ENCODE measurements around the gene PPP3CA.

Gene PPP3CA

GRCh38 chr4:101291198-101291597, 56.1 kb downstream of the PPP3CA start:
- DNase-seq (ENCODE audit: extremely low spot score, insufficient read length, low read depth) (no peak), FAIRE-seq (no peak)

- DNase-seq (ENCODE audit: extremely low spot score, insufficient read length, low read depth) = no peak
- no peak for FAIRE-seq
Observed at GRCh38 chr4:101290654-101291053, 56.7 kb downstream of the PPP3CA start.

GRCh38 chr4:101289306-101289705, 58.0 kb downstream of the PPP3CA start:
- FAIRE-seq = no peak
- DNase-seq (ENCODE audit: extremely low spot score, insufficient read length, low read depth) = no peak

- FAIRE-seq (peak; percentile 5), DNase-seq (ENCODE audit: extremely low spot score, insufficient read length, low read depth) (no peak)
Observed at GRCh38 chr4:101288365-101289145, 58.8 kb downstream of the PPP3CA start.

GRCh38 chr4:101287324-101287723, 60.0 kb downstream of the PPP3CA start:
- FAIRE-seq (no peak), DNase-seq (ENCODE audit: extremely low spot score, insufficient read length, low read depth) (no peak)

GRCh38 chr4:101286663-101287062, 60.7 kb downstream of the PPP3CA start:
- DNase-seq (ENCODE audit: extremely low spot score, insufficient read length, low read depth) (no peak), FAIRE-seq (no peak)

- DNase-seq (ENCODE audit: extremely low spot score, insufficient read length, low read depth) (no peak), FAIRE-seq (no peak)
Observed at GRCh38 chr4:101285985-101286384, 61.3 kb downstream of the PPP3CA start.

GRCh38 chr4:101284546-101284945, 62.8 kb downstream of the PPP3CA start:
- FAIRE-seq (no peak), DNase-seq (ENCODE audit: extremely low spot score, insufficient read length, low read depth) (no peak)

- FAIRE-seq (no peak), DNase-seq (ENCODE audit: extremely low spot score, insufficient read length, low read depth) (no peak)
Observed at GRCh38 chr4:101283434-101283833, 63.9 kb downstream of the PPP3CA start.

- DNase-seq (ENCODE audit: extremely low spot score, insufficient read length, low read depth) (no peak), FAIRE-seq (peak; percentile 80)
Observed at GRCh38 chr4:101282076-101282844, 65.1 kb downstream of the PPP3CA start.

- FAIRE-seq (no peak), DNase-seq (ENCODE audit: extremely low spot score, insufficient read length, low read depth) (no peak)
Observed at GRCh38 chr4:101280866-101281600, 66.3 kb downstream of the PPP3CA start.

- FAIRE-seq = peak; percentile 72
Observed at GRCh38 chr4:101279377-101279871, 67.9 kb downstream of the PPP3CA start.

GRCh38 chr4:101277671-101278070, 69.7 kb downstream of the PPP3CA start:
- FAIRE-seq = no peak
- no peak for DNase-seq (ENCODE audit: extremely low spot score, insufficient read length, low read depth)

More at GRCh38 chr4:101279377-101279871, 67.9 kb downstream of the PPP3CA start:
- DNase-seq (ENCODE audit: extremely low spot score, insufficient read length, low read depth) = no peak

- DNase-seq (ENCODE audit: extremely low spot score, insufficient read length, low read depth) = no peak
- FAIRE-seq = no peak
Observed at GRCh38 chr4:101276661-101277060, 70.7 kb downstream of the PPP3CA start.

GRCh38 chr4:101274888-101275752, 72.2 kb downstream of the PPP3CA start:
- no peak for DNase-seq (ENCODE audit: extremely low spot score, insufficient read length, low read depth)
- FAIRE-seq = peak; percentile 84

GRCh38 chr4:101271516-101271915, 75.8 kb downstream of the PPP3CA start:
- FAIRE-seq (no peak), DNase-seq (ENCODE audit: extremely low spot score, insufficient read length, low read depth) (no peak)

GRCh38 chr4:101269682-101270081, 77.6 kb downstream of the PPP3CA start:
- FAIRE-seq (no peak), DNase-seq (ENCODE audit: extremely low spot score, insufficient read length, low read depth) (no peak)

- FAIRE-seq = no peak
- DNase-seq (ENCODE audit: extremely low spot score, insufficient read length, low read depth) = no peak
Observed at GRCh38 chr4:101265816-101266172, 81.5 kb downstream of the PPP3CA start.

- DNase-seq (ENCODE audit: extremely low spot score, insufficient read length, low read depth) = no peak
- no peak for FAIRE-seq
Observed at GRCh38 chr4:101264993-101265815, 82.1 kb downstream of the PPP3CA start.

Data from GM18507 (cell line).